LNCaP clone FGC (cell line): ENCODE results near the gene PHLDB2.
"Not testable (repeated sequence)": the region's sequence is repeated elsewhere in the genome, so short reads cannot be mapped to it uniquely, and the experiment has no call there.

ENCODE experiments used
- DNase-seq: peaks from one replicate; pipeline ENCODE4 v3.0.0-alpha.2; 2011; ENCODE audit warnings: low read depth
- H3K4me3 ChIP-seq: 2 replicates; pipeline ENCODE4 v1.5.1; 2011; ENCODE audit warnings: mild to moderate bottlenecking, low read depth, low read length, control low read depth
- TF ChIP-seq, protein P1 (sequence below): IDR thresholded peaks from 2 replicates; pipeline ENCODE4 v1.5.1; 2012; ENCODE audit warnings: mild to moderate bottlenecking; ENCODE audit not compliant: control insufficient read depth, insufficient read depth; ENCODE audit errors: extremely low read depth

Gene PHLDB2

DNA sequence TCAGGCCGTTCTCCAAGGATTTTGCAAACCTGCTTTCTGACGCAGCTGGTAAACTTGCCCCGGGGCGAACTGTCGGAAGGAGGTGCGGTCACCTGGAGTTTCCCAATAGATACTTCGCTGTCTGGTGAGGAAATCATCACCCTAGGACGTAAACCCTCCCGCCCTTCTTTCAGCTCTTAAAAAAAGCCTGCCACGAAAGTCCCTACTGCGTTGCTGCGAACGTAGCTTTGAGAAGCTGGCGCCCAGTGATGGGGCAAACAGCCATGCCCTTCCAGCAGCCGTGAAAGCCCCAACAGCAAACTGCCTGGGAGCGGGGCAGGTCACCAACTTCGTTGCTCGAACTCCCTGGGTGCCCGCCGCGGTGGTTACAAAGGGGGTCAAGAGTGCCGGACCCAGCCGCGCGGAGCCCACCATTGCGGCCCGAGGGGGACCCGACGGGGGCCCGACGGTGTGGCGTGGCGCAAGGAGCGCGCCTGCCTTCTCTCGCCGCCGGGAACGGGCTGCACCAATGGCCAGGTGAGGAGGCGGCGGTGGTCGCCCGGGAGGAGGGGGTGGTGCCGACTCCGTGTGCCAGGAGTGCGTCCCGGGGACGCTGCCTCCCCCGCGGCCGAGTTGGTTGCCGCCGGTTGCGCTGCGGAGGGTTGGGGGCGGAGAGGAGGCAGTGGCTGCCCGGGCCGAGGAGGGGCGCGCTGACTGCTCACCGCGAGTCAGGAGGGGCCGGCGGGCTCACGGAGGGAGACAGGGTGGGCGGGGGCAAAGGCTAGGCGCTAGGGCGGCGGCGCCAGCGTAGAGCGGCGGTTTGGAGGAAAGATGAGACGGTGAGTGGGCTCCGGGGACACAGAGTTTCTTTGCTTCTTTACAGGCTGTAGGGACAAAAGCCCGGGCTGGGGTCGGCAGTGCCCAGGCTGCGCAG lies at the start of gene PHLDB2:
PHLDB2 (plus strand) TSS at position 205 of the 913 bp plus-strand sequence. CDS start 24,813 bp downstream, outside the sequence.
- H3K4me3 ChIP-seq = peak within 1 kb of the TSS; percentile 54
- TF ChIP-seq, protein P1, sequence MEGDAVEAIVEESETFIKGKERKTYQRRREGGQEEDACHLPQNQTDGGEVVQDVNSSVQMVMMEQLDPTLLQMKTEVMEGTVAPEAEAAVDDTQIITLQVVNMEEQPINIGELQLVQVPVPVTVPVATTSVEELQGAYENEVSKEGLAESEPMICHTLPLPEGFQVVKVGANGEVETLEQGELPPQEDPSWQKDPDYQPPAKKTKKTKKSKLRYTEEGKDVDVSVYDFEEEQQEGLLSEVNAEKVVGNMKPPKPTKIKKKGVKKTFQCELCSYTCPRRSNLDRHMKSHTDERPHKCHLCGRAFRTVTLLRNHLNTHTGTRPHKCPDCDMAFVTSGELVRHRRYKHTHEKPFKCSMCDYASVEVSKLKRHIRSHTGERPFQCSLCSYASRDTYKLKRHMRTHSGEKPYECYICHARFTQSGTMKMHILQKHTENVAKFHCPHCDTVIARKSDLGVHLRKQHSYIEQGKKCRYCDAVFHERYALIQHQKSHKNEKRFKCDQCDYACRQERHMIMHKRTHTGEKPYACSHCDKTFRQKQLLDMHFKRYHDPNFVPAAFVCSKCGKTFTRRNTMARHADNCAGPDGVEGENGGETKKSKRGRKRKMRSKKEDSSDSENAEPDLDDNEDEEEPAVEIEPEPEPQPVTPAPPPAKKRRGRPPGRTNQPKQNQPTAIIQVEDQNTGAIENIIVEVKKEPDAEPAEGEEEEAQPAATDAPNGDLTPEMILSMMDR = no peak; the same call in 1 of the 2 replicates
- no peak for DNase-seq

DNA sequence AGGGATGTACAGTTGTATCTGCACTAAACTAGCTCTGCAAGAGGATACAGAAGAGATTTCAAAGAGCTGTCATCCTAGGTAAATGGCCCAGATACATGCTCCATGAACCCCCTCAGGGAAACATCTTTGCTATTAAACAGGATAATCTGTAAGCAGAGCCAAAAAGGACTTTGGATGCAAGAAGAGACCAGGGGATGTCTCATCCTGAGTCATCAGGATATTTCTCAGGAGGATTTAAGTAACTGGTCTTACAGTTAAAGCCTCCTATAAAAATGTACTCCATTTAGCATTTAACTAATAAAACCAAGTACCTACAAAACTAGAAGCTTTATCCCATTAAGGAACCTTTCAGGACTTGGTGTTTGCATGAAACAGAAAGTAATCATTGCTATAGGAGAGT lies 48.2 kb upstream of the PHLDB2 start:
- no peak for DNase-seq
- no peak overlapping the region for H3K4me3 ChIP-seq
- TF ChIP-seq, protein P1 = no peak

DNA sequence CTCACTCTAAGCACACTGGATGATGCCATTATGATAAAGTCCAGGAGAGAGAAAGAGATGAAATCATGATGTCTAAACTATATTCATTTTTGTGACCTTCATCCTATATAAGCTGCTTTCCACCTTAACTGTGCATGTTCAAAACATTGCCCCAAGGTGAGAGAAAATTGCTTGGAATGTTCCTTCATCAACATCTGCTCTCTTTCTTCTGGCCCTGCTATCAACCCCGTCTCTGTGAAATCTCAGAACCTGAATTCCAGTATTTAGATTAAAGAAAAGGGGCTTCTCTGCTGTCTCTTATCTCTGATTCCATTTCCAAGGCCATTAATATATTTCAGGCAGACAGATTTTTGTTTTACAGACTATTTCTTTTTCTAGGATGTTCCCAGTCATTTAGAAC lies 47.3 kb upstream of the PHLDB2 start:
- TF ChIP-seq, protein P1 = no peak
- DNase-seq = no peak
- H3K4me3 ChIP-seq = no peak overlapping the region

DNA sequence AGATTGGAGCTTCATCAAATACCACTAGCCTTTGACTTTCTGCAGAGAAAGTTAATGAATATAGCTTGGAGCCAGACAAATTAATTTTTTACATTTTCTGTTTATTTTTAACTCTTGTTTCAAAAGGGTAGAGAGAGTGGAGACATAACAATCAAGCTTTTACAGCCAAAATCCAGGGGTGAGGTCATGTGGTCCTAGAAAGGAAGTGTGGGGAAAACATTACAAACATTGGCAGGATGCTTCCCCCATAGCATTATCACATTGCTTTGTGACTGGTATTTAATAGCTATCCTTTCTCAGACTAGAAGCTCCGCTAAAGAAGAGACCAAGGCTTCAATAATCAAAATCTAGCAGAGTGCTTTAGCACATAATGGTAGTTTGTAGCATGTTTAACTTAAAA lies 46.4 kb upstream of the PHLDB2 start:
- no peak for DNase-seq
- TF ChIP-seq, protein P1 = no peak
- H3K4me3 ChIP-seq = no peak overlapping the region

DNA sequence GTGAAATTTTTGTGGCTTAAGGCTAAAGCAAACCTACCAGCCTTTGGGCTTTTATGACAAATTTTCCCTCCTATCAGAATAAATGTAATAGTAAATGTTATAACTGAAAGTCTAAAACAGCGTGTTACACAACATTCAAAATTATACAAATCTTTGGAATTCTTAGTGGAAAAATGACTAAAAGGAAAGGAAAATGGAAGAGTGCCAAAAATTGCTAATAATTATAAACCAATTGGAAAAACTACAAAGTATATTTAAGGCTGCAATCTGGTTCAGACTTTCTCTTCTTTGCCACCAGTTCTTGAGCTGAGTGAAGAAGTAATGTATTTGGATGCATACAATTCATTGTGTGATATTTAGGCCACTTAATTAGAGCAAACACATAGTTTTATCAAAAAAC lies 45.6 kb upstream of the PHLDB2 start:
- DNase-seq = no peak
- TF ChIP-seq, protein P1 = no peak
- H3K4me3 ChIP-seq = no peak overlapping the region

DNA sequence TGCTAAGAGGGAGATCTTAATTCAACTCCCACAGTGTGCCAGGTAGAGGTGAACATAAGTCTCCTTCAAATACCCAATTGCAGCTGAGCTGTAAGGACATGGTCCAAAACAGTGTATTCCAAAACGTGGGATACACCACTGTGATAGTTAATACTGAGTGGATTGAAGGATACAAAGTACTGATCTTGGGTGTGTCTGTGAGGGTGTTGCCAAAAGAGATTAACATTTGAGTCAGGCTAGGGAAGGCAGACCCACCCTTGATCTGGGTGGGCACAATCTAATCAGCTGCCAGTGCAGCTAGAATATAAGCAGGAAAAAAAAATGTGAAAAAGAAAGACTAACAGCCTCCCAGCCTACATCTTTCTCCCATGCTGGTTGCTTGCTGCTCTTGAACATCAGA lies 45.1 kb upstream of the PHLDB2 start:
- TF ChIP-seq, protein P1 = no peak
- no peak overlapping the region for H3K4me3 ChIP-seq
- DNase-seq = no peak

DNA sequence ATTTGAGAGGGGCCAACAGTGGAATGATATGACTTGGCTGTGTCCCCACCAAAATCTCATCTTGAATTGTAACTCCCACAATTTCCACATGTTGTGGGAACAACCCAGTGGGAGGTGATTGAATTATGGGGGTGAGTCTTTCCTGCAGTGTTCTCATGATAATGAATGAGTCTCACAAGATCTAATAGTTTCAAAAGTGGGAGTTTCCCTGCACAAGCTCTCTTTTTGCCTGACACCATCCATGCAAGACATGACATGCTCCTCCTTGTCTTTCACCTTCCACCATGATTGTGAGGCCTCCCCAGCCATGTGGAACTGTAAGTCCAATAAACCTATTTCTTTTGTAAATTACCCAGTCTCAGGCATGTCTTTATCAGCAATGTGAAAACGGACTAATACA lies 42.3 kb upstream of the PHLDB2 start:
- not testable (repeated sequence) for DNase-seq, H3K4me3 ChIP-seq
